ENCODE data around the gene NSUN5. TPM values are rescaled to one million over a fixed set of nuclear protein-coding genes. Genes with fewer than 3 reads are reported as not detected.

NSUN5 gene
- total RNA-seq, 4 donors from 2014 or later = 22.4 to 36.6 (median 26.8) TPM

Small RNAs within 50 kb of the gene (small RNA-seq; reads per million reads assigned to genes)
- gene RNU6-1080P = not detected

Other genes starting within 250 kb of the NSUN5 start
- not detected for gene SPDYE9, start 222.8 kb downstream of the NSUN5 start, total RNA-seq
- gene TRIM50, start 19.3 kb upstream of the NSUN5 start, total RNA-seq = under 1 TPM in 2 of 4 donors, not detected in 2; 0.20 to 0.84 TPM
- not detected for gene FKBP6, start 19.3 kb upstream of the NSUN5 start, total RNA-seq
- 1 to 10 TPM in 3 of 4 donors, under 1 TPM in 1; 0.87 to 3.0 (median 2.5) TPM for gene FZD9, start 125.0 kb upstream of the NSUN5 start, total RNA-seq
- 10 to 100 TPM; 53.3 to 70.1 (median 63.6) TPM for gene BAZ1B, start 213.5 kb upstream of the NSUN5 start, total RNA-seq
- gene BCL7B, start 248.9 kb upstream of the NSUN5 start, total RNA-seq = 10 to 100 TPM; 46.1 to 76.2 (median 59.4) TPM

Data from tibial nerve (tissue), 4 donors.